Liver (tissue), 9 donors: ENCODE measurements around the gene SYT14. TPM values are rescaled to one million over a fixed set of nuclear protein-coding genes. Genes with fewer than 3 reads are reported as not detected.

Experiments used
- DNase-seq: peaks from one replicate; pipeline ENCODE4 v3.0.0-alpha.2; 2017; ENCODE audit warnings: low spot score
- H3K27ac ChIP-seq, 2 donors: one replicate each; pipeline ENCODE4 v1.7.0; 2013; ENCODE audit warnings: inconsistent platforms in 2 of 2, low read length in 2 of 2, control low read depth in 1 of 2, low read depth in 1 of 2, mild to moderate bottlenecking in 1 of 2
- H3K27me3 ChIP-seq, 4 donors: one replicate each; pipeline versions ENCODE4 v1.6.1 to v1.7.0; 2013; ENCODE audit warnings: low read length in 3 of 4, inconsistent platforms in 1 of 4, mild to moderate bottlenecking in 1 of 4, moderate library complexity in 1 of 4; ENCODE audit not compliant: control insufficient read depth in 4 of 4, insufficient read depth in 4 of 4
- H3K36me3 ChIP-seq, 4 donors: one replicate each; pipeline versions ENCODE4 v1.6.1 to v1.7.0; 2013; ENCODE audit warnings: low read length in 3 of 4, mild to moderate bottlenecking in 3 of 4, low read depth in 1 of 4, moderate library complexity in 1 of 4; ENCODE audit not compliant: control insufficient read depth in 4 of 4, insufficient read depth in 3 of 4
- H3K4me1 ChIP-seq, 4 donors: one replicate each; pipeline versions ENCODE4 v1.6.1 to v1.7.0; 2013; ENCODE audit warnings: low read length in 3 of 4, mild to moderate bottlenecking in 3 of 4, moderate library complexity in 1 of 4; ENCODE audit not compliant: control insufficient read depth in 4 of 4, insufficient read depth in 4 of 4
- H3K4me3 ChIP-seq, 3 donors: one replicate each; pipeline versions ENCODE4 v1.6.1 to v1.7.0; 2013; ENCODE audit warnings: low read length in 3 of 3, control low read depth in 1 of 3, low read depth in 1 of 3, mild to moderate bottlenecking in 1 of 3
- H3K9ac ChIP-seq, 2 donors: one replicate each; pipeline ENCODE4 v1.7.0; 2013; ENCODE audit warnings: low read length in 2 of 2, mild to moderate bottlenecking in 2 of 2, moderate library complexity in 2 of 2, control low read depth in 1 of 2, low read depth in 1 of 2
- H3K9me3 ChIP-seq, 4 donors: one replicate each; pipeline versions ENCODE4 v1.6.1 to v1.7.0; 2013; ENCODE audit warnings: low read length in 3 of 4; ENCODE audit not compliant: control insufficient read depth in 4 of 4
- ATF3 ChIP-seq: IDR thresholded peaks from 2 replicates; pipeline ENCODE4 v1.6.1; 2016; ENCODE audit warnings: antibody characterized with exemption
- CTCF ChIP-seq: fragments of 150-350 bp; IDR thresholded peaks from 2 replicates; pipeline ENCODE4 v1.5.1; 2017; ENCODE audit warnings: improper control_type of control experiment, low read depth, low read length; ENCODE audit not compliant: missing input control
- EGR1 ChIP-seq, 2 donors: IDR thresholded peaks; 2 replicates each; pipeline ENCODE4 v1.6.1; 2016 to 2018; ENCODE audit warnings: antibody characterized with exemption in 2 of 2, low read depth in 2 of 2
- FOXA1 ChIP-seq: IDR thresholded peaks from 2 replicates; pipeline ENCODE4 v1.6.1; 2016; ENCODE audit warnings: antibody characterized with exemption
- FOXA2 ChIP-seq: IDR thresholded peaks from 2 replicates; pipeline ENCODE4 v1.6.1; 2016; ENCODE audit warnings: antibody characterized with exemption
- GABPA ChIP-seq, 2 donors: IDR thresholded peaks in 1 of 2; conservative IDR thresholded peaks in 1 of 2; 2 replicates each; pipeline ENCODE4 v1.6.1; 2016; ENCODE audit warnings: antibody characterized with exemption in 2 of 2, mild to moderate bottlenecking in 1 of 2, moderate library complexity in 1 of 2
- HNF4A ChIP-seq, 2 donors: conservative IDR thresholded peaks; 2 replicates each; pipeline ENCODE4 v1.6.1; 2016; ENCODE audit warnings: antibody characterized with exemption in 2 of 2, mild to moderate bottlenecking in 2 of 2
- HNF4G ChIP-seq: IDR thresholded peaks from 2 replicates; pipeline ENCODE4 v1.6.1; 2016; ENCODE audit warnings: antibody characterized with exemption
- JUND ChIP-seq, 2 donors: IDR thresholded peaks; 2 replicates each; pipeline ENCODE4 v1.6.1; 2016; ENCODE audit warnings: antibody characterized with exemption in 2 of 2
- NR2F2 ChIP-seq: IDR thresholded peaks from 2 replicates; pipeline ENCODE4 v1.6.1; 2016; ENCODE audit warnings: antibody characterized with exemption
- RAD21 ChIP-seq, 2 donors: IDR thresholded peaks; 2 replicates each; pipeline ENCODE4 v1.6.1; 2016; ENCODE audit warnings: antibody characterized with exemption in 2 of 2, mild to moderate bottlenecking in 2 of 2
- RXRA ChIP-seq, 2 donors: IDR thresholded peaks; 2 replicates each; pipeline ENCODE4 v1.6.1; 2017 to 2018; ENCODE audit warnings: antibody characterized with exemption in 2 of 2, mild to moderate bottlenecking in 1 of 2
- SP1 ChIP-seq: IDR thresholded peaks from 2 replicates; pipeline ENCODE4 v1.6.1; 2018; ENCODE audit warnings: antibody characterized with exemption, mild to moderate bottlenecking
- TAF1 ChIP-seq: conservative IDR thresholded peaks from 2 replicates; pipeline ENCODE4 v1.6.1; 2016; ENCODE audit warnings: antibody characterized with exemption, mild to moderate bottlenecking
- YY1 ChIP-seq: IDR thresholded peaks from 2 replicates; pipeline ENCODE4 v1.6.1; 2016; ENCODE audit warnings: antibody characterized with exemption, mild to moderate bottlenecking
- ZBTB33 ChIP-seq: IDR thresholded peaks from 2 replicates; pipeline ENCODE4 v1.6.1; 2016; ENCODE audit warnings: antibody characterized with exemption
- WGBS: extraction: QIAGEN DNeasy Blood & Tissue Kit; methylation state at CpG from one replicate; pipeline ENCODE4 v1.1.7; 2013; 5-methylcytosine and 5-hydroxymethylcytosine counted together
- polyA plus RNA-seq, 2 donors: library from polyadenylated mRNA; stranded (reverse) in 1 of 2; unstranded in 1 of 2; fragments of 200-250 nt in 1 of 2; fragments of >200 nt in 1 of 2; fragmentation: Nextera tagmentation in 1 of 2; extraction: Ambion mirVana in 1 of 2; gene quantifications; one replicate each; pipeline versions ENCODE4 v1.2.1 to v1.2.3, GENCODE V29; 2013 to 2015
- total RNA-seq, 2 donors: library from RNA; depleted of rRNA; stranded (reverse); fragments of >200 nt; gene quantifications; one replicate each; pipeline ENCODE4 v1.2.3, GENCODE V29; 2014
- TF ChIP-seq, protein P1 (sequence below): IDR thresholded peaks from 2 replicates; pipeline ENCODE4 v1.6.1; 2016; ENCODE audit warnings: antibody characterized with exemption
- TF ChIP-seq, protein P2 (sequence below): IDR thresholded peaks from 2 replicates; pipeline ENCODE4 v1.6.1; 2016; ENCODE audit warnings: antibody characterized with exemption, mild to moderate bottlenecking
- donor health status: healthy.
- donor health status: healthy.
- donor health status: healthy.
- donor health status: healthy.
- donor health status: healthy.

Gene SYT14
- total and polyA plus RNA-seq, 4 donors: not detected

- DNase-seq: no peak
- H3K4me3 ChIP-seq: no peak overlapping the region
- no peak overlapping the region for H3K27ac ChIP-seq
- H3K9me3 ChIP-seq: peaks cover 0 to 5% (median 0%) of the 10 kb centered on the region in 4 donors
- no peaks in the 10 kb centered on the region for H3K36me3 ChIP-seq
- 76% methylated on average over 6 of the region's 6 CpGs for WGBS
- H3K4me1 ChIP-seq: no peaks in the 10 kb centered on the region
- no peak for TF ChIP-seq SP1
- no peak overlapping the region for H3K9ac ChIP-seq
- H3K27me3 ChIP-seq: peaks cover 0 to 3% (median 0%) of the 10 kb centered on the region in 4 donors
These were observed 151.8 kb downstream of the SYT14 start for GRCh38 chr1:210089855-210090254.

GRCh38 chr1:210092366-210092765 is 154.3 kb downstream of the SYT14 start:
- H3K36me3 ChIP-seq: no peaks in the 10 kb centered on the region
- peaks cover 0 to 5% (median 0%) of the 10 kb centered on the region in 4 donors for H3K9me3 ChIP-seq
- DNase-seq: no peak
- no peak overlapping the region for H3K4me3 ChIP-seq
- H3K9ac ChIP-seq: no peak overlapping the region
- no peak for TF ChIP-seq HNF4A (conservative IDR thresholded peaks at IDR 0.05)
- no peak for TF ChIP-seq SP1
- no peak for TF ChIP-seq JUND (IDR thresholded peaks at IDR 0.05)
- TF ChIP-seq EGR1 (IDR thresholded peaks at IDR 0.05; ENCODE audit: low read depth in 2 of 2): no peak
- H3K4me1 ChIP-seq: no peaks in the 10 kb centered on the region
- peaks cover 0 to 3% (median 0%) of the 10 kb centered on the region in 4 donors for H3K27me3 ChIP-seq
- 82% methylated on average over 3 of the region's 3 CpGs for WGBS
- H3K27ac ChIP-seq: no peak overlapping the region

DNA sequence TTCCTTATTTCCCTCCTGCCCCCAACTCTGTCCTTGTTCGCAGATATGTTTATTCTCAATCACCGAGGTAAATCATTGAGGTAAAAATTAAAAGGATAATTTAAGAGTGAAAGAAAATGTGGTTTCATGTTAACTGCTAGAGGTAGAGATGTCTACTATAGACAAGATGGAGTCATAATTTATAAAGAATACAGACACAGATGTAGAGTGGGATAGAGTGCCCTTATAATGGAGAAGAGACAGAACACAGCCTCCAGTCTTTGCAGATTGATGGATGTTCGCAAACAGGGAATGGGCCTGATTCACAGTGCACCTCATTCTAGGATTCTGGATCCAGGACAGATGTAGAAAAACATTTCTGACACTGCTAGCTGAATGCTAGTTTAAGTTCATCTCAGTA is 155.4 kb downstream of the SYT14 start:
- Histone ChIP-seq H3K27me3 (peaks cover 0 to 3% (median 0%) of the 10 kb centered on the region in 4 donors), H3K4me1 (no peaks in the 10 kb centered on the region), H3K4me3 (no peak overlapping the region), H3K9ac (no peak overlapping the region), H3K27ac (no peak overlapping the region), H3K36me3 (no peaks in the 10 kb centered on the region), H3K9me3 (peaks cover 0 to 5% (median 0%) of the 10 kb centered on the region in 4 donors)
- 83% methylated on average over 3 of the region's 3 CpGs for WGBS
- DNase-seq: no peak
- TF ChIP-seq ZBTB33 (no peak), NR2F2 (no peak), RAD21 (IDR thresholded peaks at IDR 0.05) (no peak), JUND (IDR thresholded peaks at IDR 0.05) (no peak), FOXA1 (no peak), TAF1 (no peak), HNF4A (conservative IDR thresholded peaks at IDR 0.05) (no peak), HNF4G (no peak), SP1 (no peak), YY1 (no peak), FOXA2 (no peak), EGR1 (IDR thresholded peaks at IDR 0.05; ENCODE audit: low read depth in 2 of 2) (no peak), GABPA (IDR thresholded peaks at IDR 0.05 in 1 of 2, conservative IDR thresholded peaks at IDR 0.05 in 1 of 2) (no peak), RXRA (IDR thresholded peaks at IDR 0.05) (no peak), ATF3 (no peak), CTCF (no peak)
- TF ChIP-seq, protein P1, sequence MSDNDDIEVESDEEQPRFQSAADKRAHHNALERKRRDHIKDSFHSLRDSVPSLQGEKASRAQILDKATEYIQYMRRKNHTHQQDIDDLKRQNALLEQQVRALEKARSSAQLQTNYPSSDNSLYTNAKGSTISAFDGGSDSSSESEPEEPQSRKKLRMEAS: no peak
- TF ChIP-seq, protein P2, sequence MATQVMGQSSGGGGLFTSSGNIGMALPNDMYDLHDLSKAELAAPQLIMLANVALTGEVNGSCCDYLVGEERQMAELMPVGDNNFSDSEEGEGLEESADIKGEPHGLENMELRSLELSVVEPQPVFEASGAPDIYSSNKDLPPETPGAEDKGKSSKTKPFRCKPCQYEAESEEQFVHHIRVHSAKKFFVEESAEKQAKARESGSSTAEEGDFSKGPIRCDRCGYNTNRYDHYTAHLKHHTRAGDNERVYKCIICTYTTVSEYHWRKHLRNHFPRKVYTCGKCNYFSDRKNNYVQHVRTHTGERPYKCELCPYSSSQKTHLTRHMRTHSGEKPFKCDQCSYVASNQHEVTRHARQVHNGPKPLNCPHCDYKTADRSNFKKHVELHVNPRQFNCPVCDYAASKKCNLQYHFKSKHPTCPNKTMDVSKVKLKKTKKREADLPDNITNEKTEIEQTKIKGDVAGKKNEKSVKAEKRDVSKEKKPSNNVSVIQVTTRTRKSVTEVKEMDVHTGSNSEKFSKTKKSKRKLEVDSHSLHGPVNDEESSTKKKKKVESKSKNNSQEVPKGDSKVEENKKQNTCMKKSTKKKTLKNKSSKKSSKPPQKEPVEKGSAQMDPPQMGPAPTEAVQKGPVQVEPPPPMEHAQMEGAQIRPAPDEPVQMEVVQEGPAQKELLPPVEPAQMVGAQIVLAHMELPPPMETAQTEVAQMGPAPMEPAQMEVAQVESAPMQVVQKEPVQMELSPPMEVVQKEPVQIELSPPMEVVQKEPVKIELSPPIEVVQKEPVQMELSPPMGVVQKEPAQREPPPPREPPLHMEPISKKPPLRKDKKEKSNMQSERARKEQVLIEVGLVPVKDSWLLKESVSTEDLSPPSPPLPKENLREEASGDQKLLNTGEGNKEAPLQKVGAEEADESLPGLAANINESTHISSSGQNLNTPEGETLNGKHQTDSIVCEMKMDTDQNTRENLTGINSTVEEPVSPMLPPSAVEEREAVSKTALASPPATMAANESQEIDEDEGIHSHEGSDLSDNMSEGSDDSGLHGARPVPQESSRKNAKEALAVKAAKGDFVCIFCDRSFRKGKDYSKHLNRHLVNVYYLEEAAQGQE: no peak
